GM12872 (cell line): Measurements from ENCODE around the gene MAS1L.

ENCODE experiments used
- TF ChIP-seq, protein P1 (sequence below): IDR thresholded peaks from 3 replicates; pipeline ENCODE4 v1.5.1; 2011; ENCODE audit warnings: low read depth, mild to moderate bottlenecking, low read length, moderate library complexity; ENCODE audit not compliant: insufficient read depth

Gene MAS1L

DNA sequence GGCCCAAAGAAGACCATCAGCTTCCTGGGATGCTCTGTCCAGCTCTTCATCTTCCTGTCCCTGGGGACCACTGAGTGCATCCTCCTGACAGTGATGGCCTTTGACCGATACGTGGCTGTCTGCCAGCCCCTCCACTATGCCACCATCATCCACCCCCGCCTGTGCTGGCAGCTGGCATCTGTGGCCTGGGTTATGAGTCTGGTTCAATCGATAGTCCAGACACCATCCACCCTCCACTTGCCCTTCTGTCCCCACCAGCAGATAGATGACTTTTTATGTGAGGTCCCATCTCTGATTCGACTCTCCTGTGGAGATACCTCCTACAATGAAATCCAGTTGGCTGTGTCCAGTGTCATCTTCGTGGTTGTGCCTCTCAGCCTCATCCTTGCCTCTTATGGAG lies 25.7 kb downstream of the MAS1L start:
- TF ChIP-seq, protein P1, sequence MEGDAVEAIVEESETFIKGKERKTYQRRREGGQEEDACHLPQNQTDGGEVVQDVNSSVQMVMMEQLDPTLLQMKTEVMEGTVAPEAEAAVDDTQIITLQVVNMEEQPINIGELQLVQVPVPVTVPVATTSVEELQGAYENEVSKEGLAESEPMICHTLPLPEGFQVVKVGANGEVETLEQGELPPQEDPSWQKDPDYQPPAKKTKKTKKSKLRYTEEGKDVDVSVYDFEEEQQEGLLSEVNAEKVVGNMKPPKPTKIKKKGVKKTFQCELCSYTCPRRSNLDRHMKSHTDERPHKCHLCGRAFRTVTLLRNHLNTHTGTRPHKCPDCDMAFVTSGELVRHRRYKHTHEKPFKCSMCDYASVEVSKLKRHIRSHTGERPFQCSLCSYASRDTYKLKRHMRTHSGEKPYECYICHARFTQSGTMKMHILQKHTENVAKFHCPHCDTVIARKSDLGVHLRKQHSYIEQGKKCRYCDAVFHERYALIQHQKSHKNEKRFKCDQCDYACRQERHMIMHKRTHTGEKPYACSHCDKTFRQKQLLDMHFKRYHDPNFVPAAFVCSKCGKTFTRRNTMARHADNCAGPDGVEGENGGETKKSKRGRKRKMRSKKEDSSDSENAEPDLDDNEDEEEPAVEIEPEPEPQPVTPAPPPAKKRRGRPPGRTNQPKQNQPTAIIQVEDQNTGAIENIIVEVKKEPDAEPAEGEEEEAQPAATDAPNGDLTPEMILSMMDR: no peak

DNA sequence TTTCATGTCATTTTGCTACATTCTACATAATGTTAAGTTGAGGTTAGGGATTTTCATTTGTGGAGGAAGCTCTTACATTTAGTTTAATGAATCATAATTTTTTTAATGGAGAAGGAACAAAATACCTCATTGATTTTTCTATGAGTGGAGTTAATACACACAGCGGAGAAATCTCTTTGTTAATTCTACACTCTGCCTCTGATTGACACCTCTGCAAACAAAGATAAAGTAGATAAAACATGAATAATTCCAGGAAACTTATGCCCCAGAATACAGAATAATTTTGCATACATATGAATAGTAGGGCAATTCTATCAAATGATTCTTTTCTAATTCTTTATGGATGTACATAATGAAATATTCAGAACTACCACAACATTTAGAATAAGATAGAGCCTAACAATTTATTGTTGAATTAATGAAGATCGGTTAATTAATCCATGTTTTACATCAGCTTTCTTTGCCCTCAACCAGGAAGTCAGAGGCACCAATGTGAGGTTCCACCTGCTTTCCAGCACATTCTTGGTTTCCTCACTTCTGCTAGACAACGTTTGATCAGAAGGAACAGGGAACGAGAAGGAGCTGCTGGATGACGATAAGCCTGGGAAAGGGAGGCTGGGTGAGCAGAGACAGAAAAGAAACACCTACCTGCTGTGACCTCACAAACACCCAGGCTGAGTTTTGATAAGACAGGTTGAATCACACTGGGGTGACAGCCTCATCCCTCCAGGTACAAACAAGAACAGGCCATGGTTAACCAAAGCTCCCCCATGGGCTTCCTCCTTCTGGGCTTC lies 26.5 kb downstream of the MAS1L start:
- TF ChIP-seq, protein P1: no peak

DNA sequence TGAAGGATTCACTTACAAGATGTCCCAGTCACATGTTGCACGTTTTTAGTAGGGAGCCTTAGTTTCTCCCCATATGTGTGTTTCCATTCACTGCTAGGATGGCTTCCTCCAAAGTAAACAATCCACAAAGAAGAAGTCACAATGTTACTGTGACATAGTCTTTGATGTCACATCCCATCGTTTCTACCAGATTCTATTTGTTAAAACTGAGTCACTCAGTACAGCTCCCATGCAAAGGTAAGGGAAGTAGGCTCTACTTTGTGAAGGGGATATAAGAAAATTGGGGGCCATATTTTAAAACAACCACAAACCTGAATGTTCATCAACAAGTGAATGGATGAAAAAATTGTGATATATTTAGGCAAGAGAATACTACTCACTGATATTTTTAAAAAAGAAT lies 30.8 kb downstream of the MAS1L start, which contains the start of the genes OR11A1 and OR2H1:
TSS of gene OR11A1 (minus strand) at position 101 of the 400 bp plus-strand sequence. CDS start 29,430 bp downstream, outside the sequence.
TSS of gene OR2H1 (plus strand) at position 185 of the 400 bp plus-strand sequence. CDS start 4,615 bp downstream, outside the sequence.
- TF ChIP-seq, protein P1: no peak

DNA sequence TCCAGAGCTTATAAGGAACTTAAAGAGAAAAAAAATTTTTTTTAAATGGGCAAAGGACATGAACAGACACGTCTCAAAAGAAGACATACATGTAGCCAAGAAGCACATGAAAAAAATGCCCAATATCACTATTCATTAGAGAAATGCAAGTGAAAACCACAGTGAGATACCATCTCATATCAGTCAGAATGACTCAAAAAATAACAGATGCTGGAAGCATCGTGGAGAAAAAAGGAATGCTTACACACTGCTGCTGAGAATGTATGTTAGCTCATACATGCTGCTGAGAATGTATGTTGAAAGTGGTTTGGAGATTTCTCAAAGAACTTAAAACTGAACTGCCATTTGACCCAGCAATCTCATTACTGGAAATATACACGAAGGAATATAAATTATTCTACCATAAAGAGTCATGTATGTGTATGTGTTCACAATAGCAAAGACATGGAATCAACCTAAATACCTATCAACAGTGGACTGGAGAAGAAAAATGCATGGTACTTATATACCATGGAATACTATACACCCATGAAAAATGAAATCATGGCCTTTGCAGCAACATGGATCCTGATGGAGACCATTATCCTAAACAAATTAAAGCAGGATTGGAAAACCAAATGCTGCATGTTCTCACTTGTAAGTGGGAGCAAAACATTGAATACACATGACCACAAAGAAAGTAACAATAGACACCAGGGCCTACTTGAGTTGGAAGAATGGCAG lies 36.1 kb downstream of the MAS1L start:
- TF ChIP-seq, protein P1: no peak

DNA sequence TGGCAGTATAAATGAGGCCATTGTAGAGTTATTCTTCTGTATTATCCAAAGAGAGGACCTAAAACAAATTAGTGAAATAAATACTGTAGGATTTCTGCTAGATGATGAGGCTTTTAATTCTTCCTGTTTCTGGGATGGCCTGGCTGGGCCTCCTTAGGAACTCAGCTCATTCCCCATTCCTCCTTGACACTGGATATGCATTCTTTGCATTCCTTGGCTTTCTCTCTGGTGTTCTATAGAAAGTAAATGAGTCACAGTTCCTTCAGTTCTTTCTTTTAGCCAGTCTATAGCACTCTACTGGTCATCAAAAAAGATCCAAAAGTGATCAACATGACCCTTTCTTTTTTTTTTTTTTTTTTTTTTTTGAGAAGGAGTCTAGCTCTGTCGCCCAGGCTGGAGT lies 40.1 kb downstream of the MAS1L start:
- TF ChIP-seq, protein P1: no peak

DNA sequence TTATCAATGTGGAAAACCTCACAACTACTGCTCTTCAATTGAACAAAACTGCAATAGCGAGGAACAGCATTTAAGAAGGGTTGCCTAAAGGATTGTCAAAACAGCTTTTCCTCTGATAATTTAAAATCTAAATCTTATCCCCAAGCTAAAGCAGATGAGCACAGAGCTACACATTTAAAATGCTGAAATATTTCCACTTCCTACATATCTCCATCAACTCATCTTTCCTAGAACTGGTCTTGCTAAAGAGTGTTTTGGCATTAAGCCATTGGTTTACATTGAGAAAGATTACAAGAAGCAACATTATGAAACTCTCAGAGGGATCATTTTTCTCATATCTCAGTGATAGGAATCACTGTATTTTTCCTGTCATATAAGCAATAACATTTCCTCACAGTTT lies 45.0 kb downstream of the MAS1L start:
- TF ChIP-seq, protein P1: no peak

DNA sequence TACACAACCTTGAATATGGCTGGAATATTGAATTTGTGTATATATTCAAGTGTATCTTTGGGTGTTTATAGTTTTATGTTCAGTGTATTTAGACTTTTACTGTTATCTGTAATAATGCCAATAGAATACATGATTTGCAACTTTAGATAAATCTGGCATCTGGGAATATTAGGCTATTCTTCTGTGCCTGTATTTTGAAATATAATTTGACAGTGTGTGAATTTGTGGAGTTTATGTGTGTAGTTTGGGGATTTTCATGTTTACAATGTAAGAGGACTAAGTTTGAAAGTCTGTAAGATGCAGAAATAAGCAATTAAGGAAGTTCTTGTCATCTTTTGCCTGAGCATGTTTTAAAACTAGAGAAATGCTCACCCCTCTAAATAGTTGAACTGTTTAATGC lies 48.8 kb downstream of the MAS1L start, which contains the start of gene OR10C1:
TSS of gene OR10C1 (plus strand) at position 301 of the 400 bp plus-strand sequence. CDS start 710 bp downstream, outside the sequence.
- TF ChIP-seq, protein P1: no peak
